Measurements from ENCODE around the gene UACA.

DNA sequence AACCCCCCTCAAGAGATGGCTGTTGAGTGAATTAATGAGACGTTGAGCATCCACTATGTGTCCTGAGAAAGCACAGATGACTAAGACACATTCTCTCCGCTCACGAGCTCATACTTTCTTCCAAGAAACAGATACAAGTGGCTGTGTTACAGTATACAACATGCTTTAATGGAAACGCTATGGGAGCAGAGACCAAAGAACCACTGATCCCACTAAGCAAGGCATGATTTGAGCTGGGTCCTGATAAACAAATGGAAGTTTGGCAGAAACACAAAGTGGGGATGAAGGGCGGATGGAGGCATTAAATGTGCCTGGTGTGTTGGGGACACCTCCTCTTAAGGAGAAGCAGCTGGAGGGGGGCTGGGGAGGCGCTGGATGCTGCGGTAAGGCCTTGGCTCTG is 129.4 kb downstream of the UACA start:
- TF ChIP-seq POLR2AphosphoS5 (IDR thresholded peaks at IDR 0.05) (no peak), POLR2A (IDR thresholded peaks at IDR 0.05) (no peak)
